PC-9 (cell line): ENCODE results near the gene MSL2. TPM values are rescaled to one million over a fixed set of nuclear protein-coding genes. Genes with fewer than 3 reads are reported as not detected.
A peak's percentile ranks its signal among the peaks of the same experiment; 100 is the strongest.

Source experiments
- BruUV-seq: library from RNA; stranded (reverse); fragments of 400-500 nt; replicated peaks from 2 replicates; lab custom pipeline; 2021; lab: Mats Ljungman, UMichigan
- CTCF ChIA-PET: fragments of 300-600 bp; sonication (Branson Sonifier 250); formaldehyde crosslinking; loops from one replicate; lab custom pipeline; 2022; ENCODE audit warnings: antibody characterized with exemption; lab: Charles Lee
- POLR2A ChIA-PET: fragments of 300-600 bp; sonication (Branson Sonifier 250); formaldehyde crosslinking; loops from one replicate; lab custom pipeline; 2022; ENCODE audit warnings: antibody characterized with exemption; ENCODE audit not compliant: unreplicated experiment; lab: Charles Lee
- DNase-seq, 2 experiments: peaks; one replicate each; pipeline versions ENCODE4 v3.0.0 to v3.0.0-alpha.2; 2015 to 2022; ENCODE audit warnings: mixed read lengths in 1 of 2
- H2AFZ ChIP-seq: fragments of 200-600 bp; sonication (generic); 2 replicates; pipeline ENCODE4 v1.8.1; 2017; ENCODE audit warnings: antibody characterized with exemption
- H3F3A ChIP-seq: fragments of 200-600 bp; sonication (generic); 2 replicates; pipeline ENCODE4 v1.8.1; 2017; ENCODE audit warnings: antibody characterized with exemption, mild to moderate bottlenecking, low read depth; ENCODE audit not compliant: insufficient read depth
- H3K27ac ChIP-seq: fragments of 200-600 bp; sonication (generic); 2 replicates; pipeline ENCODE4 v1.6.1; 2016; ENCODE audit warnings: mixed run types
- H3K27me3 ChIP-seq: fragments of 200-600 bp; sonication (generic); 2 replicates; pipeline ENCODE4 v1.6.1; 2016; ENCODE audit warnings: low read depth, mixed run types; ENCODE audit not compliant: insufficient read depth
- H3K36me3 ChIP-seq: fragments of 200-600 bp; sonication (generic); 2 replicates; pipeline ENCODE4 v1.6.1; 2016; ENCODE audit warnings: low read depth, mixed run types
- H3K4me1 ChIP-seq: fragments of 200-600 bp; sonication (generic); replicated peaks from 2 replicates; pipeline ENCODE4 v1.6.1; 2016; ENCODE audit warnings: mixed run types; ENCODE audit not compliant: insufficient read depth
- H3K4me2 ChIP-seq: fragments of 200-600 bp; sonication (generic); 2 replicates; pipeline ENCODE4 v1.6.1; 2017; ENCODE audit warnings: mixed run types
- H3K4me3 ChIP-seq: fragments of 200-600 bp; sonication (generic); 2 replicates; pipeline ENCODE4 v1.6.1; 2016; ENCODE audit warnings: mixed run types
- H3K79me2 ChIP-seq: fragments of 200-600 bp; sonication (generic); 2 replicates; pipeline ENCODE4 v1.6.1; 2017; ENCODE audit warnings: low read depth, mixed run types
- H3K9me2 ChIP-seq: fragments of 200-600 bp; sonication (generic); 2 replicates; pipeline ENCODE4 v1.8.1; 2017; ENCODE audit warnings: mild to moderate bottlenecking; ENCODE audit not compliant: insufficient read depth
- H3K9me3 ChIP-seq: fragments of 200-600 bp; sonication (generic); 2 replicates; pipeline ENCODE4 v1.8.1; 2016; ENCODE audit warnings: low read depth; ENCODE audit not compliant: insufficient read depth
- H4K20me1 ChIP-seq: fragments of 200-600 bp; sonication (generic); 2 replicates; pipeline ENCODE4 v1.8.1; 2017; ENCODE audit not compliant: insufficient read depth
- EZH2 ChIP-seq: fragments of 200-600 bp; sonication (generic); IDR thresholded peaks from 2 replicates; pipeline ENCODE4 v1.8.0; 2017; ENCODE audit warnings: antibody characterized with exemption, low read depth
- intact Hi-C: fragments of 100-400 bp; cut with micrococcal nuclease; formaldehyde crosslinking; loops from one replicate; pipeline ENCODE4 v1.10.0; 2022; ENCODE audit not compliant: unreplicated experiment
- total RNA-seq: library from RNA; stranded (reverse); gene quantifications from 2 replicates; pipeline ENCODE4 v1.2.3, GENCODE V29; 2021
- TF ChIP-seq, protein P1 (sequence below): fragments of 200-600 bp; sonication (generic); conservative IDR thresholded peaks from 2 replicates; pipeline ENCODE4 v1.6.1; 2017; ENCODE audit warnings: mixed run types, antibody characterized with exemption, mild to moderate bottlenecking, moderate library complexity

The MSL2 gene
- total RNA-seq, 1 experiment from 2014 or later: 34.1 TPM

DNA sequence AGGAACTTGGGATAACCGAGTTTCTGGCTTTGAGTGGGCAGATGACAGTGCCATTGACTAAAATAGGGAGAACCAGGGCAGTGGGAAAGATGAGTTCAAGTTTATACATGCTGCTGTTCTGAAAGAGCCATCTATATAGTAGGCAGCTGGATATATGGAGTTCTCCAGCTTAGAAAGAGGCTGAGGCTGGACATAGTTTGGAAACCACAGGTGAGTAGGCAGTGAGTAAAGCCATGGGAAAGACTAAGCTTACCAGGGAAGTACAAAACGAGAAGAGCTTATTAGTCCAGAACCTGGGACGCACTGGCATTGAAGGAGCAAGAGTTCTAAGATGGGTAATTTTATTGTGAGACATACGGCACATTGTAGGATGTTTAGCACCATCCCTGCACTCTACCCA lies 54.2 kb downstream of the MSL2 start:
- 0 out of 2 replicates have a peak overlapping the region, but pooled peaks have one; percentile 10 for H3K4me2 ChIP-seq
- CTCF ChIA-PET: interaction anchor here (1.3 kb wide), 1 partner anchor 8 kb away, joined by 3 read pairs; no protein-coding TSS in a partner anchor
- no peak overlapping the region for H3K4me3 ChIP-seq
- H3K9me3 ChIP-seq: no peaks in the 10 kb centered on the region
- H3K36me3 ChIP-seq: peaks cover 8% of the 10 kb centered on the region; the same call in 1 of the 2 replicates
- no peaks in the 10 kb centered on the region for H3K27me3 ChIP-seq
- no peaks in the 10 kb centered on the region for H3K9me2 ChIP-seq
- TF ChIP-seq EZH2: no peak
- TF ChIP-seq, protein P1, sequence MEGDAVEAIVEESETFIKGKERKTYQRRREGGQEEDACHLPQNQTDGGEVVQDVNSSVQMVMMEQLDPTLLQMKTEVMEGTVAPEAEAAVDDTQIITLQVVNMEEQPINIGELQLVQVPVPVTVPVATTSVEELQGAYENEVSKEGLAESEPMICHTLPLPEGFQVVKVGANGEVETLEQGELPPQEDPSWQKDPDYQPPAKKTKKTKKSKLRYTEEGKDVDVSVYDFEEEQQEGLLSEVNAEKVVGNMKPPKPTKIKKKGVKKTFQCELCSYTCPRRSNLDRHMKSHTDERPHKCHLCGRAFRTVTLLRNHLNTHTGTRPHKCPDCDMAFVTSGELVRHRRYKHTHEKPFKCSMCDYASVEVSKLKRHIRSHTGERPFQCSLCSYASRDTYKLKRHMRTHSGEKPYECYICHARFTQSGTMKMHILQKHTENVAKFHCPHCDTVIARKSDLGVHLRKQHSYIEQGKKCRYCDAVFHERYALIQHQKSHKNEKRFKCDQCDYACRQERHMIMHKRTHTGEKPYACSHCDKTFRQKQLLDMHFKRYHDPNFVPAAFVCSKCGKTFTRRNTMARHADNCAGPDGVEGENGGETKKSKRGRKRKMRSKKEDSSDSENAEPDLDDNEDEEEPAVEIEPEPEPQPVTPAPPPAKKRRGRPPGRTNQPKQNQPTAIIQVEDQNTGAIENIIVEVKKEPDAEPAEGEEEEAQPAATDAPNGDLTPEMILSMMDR: no peak
- no peak for DNase-seq
- H3K27ac ChIP-seq: peak overlapping the region; percentile 29
- intact Hi-C loops: no loop called here
- no peaks in the 10 kb centered on the region for H4K20me1 ChIP-seq
- POLR2A ChIA-PET: no interaction called here
- peaks cover 19% of the 10 kb centered on the region for H3K4me1 ChIP-seq
- no peak overlapping the region for H2AFZ ChIP-seq
- peaks cover 24% of the 10 kb centered on the region for H3K79me2 ChIP-seq
- peaks cover 20% of the 10 kb centered on the region for H3F3A ChIP-seq
- no TSS peak for BruUV-seq

DNA sequence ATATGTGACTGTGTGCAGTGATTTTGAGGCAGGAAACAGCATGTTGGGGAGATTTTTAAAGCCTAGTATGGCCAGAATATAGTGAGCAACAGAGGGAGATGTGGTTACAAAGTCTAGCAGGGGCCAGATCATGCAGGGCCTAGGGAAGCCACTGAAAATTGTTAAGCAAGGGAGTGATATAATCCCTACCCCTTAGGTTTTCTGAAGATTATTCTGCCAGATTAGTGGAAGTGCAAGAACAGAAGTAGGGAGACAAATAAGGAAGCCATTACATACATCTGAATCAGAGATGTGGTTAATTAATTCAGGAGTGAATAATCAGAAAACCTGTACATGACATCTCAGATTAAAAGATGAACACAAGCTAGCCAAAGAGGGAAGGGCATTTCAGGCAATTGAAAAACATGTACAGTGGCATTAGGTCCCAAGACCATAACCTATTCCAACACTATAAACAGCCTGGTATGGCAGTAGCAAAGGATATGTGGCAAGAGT lies 54.8 kb downstream of the MSL2 start:
- H3K27ac ChIP-seq: no peak overlapping the region
- TF ChIP-seq, protein P1: no peak
- no peak for TF ChIP-seq EZH2
- H3K9me2 ChIP-seq: no peaks in the 10 kb centered on the region
- H4K20me1 ChIP-seq: no peaks in the 10 kb centered on the region
- H3K4me3 ChIP-seq: no peak overlapping the region
- H3K36me3 ChIP-seq: peaks cover 8% of the 10 kb centered on the region; the same call in 1 of the 2 replicates
- no TSS peak for BruUV-seq
- no peak overlapping the region for H2AFZ ChIP-seq
- no peaks in the 10 kb centered on the region for H3K27me3 ChIP-seq
- H3K4me2 ChIP-seq: no peak overlapping the region
- POLR2A ChIA-PET: no interaction called here
- H3F3A ChIP-seq: peaks cover 20% of the 10 kb centered on the region
- no peak for DNase-seq
- H3K4me1 ChIP-seq: peaks cover 19% of the 10 kb centered on the region
- CTCF ChIA-PET: interaction anchor here (1.3 kb wide), 1 partner anchor 8 kb away, joined by 3 read pairs; no protein-coding TSS in a partner anchor
- intact Hi-C loops: no loop called here
- peaks cover 21% of the 10 kb centered on the region for H3K79me2 ChIP-seq
- no peaks in the 10 kb centered on the region for H3K9me3 ChIP-seq

DNA sequence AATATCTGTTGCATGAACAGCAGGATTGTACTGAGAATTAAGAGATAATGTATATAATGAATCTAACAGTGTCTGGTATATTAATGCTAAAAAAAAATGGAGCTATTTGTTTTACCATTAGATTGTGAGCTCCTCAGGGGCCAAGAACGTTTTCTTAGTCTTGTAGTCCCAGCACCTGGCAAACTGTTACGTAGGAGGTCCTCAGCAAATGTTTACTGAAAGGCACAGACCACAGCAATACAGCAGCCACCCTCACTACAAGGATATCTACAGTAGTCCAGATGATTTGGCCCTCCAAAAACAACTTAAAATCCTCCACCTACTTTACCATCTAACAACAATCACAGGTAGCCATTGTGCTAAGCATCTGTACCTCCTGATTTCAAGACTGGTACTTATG lies 59.7 kb downstream of the MSL2 start:
- ChIA-PET POLR2A (no interaction called here), CTCF (interaction anchor here (0.6 kb wide), 1 partner anchor 61 kb away, joined by 3 read pairs; no protein-coding TSS in a partner anchor)
- no peak overlapping the region for H3K27ac ChIP-seq
- no peaks in the 10 kb centered on the region for H3K9me3 ChIP-seq
- no TSS peak for BruUV-seq
- no peaks in the 10 kb centered on the region for H4K20me1 ChIP-seq
- H3K4me3 ChIP-seq: no peak overlapping the region
- 0 out of 2 replicates have a peak, but pooled peaks cover 3% of the 10 kb centered on the region for H3F3A ChIP-seq
- H3K36me3 ChIP-seq: no peaks in the 10 kb centered on the region
- no peaks in the 10 kb centered on the region for H3K27me3 ChIP-seq
- DNase-seq: no peak
- H3K9me2 ChIP-seq: no peaks in the 10 kb centered on the region
- H2AFZ ChIP-seq: no peak overlapping the region
- no peaks in the 10 kb centered on the region for H3K4me1 ChIP-seq
- TF ChIP-seq EZH2: no peak
- TF ChIP-seq, protein P1: no peak
- H3K4me2 ChIP-seq: no peak overlapping the region
- H3K79me2 ChIP-seq: 0 out of 2 replicates have a peak, but pooled peaks cover 4% of the 10 kb centered on the region
- intact Hi-C loops: no loop called here
